ENCODE measurements around the gene CINP.
A peak's percentile ranks its signal among the peaks of the same experiment; 100 is the strongest.

CINP gene

GRCh38 chr14:102362545-102363181, at the start of gene CINP, which contains the start of gene TECPR2:
TSS of gene CINP (minus strand) at chr14:102362890. CDS start at chr14:102362851, 39 bp downstream.
TSS of gene TECPR2 (plus strand) at chr14:102362941. CDS start at chr14:102376722, 13,781 bp downstream.
- DNase-seq = peak; percentile 92

DNA sequence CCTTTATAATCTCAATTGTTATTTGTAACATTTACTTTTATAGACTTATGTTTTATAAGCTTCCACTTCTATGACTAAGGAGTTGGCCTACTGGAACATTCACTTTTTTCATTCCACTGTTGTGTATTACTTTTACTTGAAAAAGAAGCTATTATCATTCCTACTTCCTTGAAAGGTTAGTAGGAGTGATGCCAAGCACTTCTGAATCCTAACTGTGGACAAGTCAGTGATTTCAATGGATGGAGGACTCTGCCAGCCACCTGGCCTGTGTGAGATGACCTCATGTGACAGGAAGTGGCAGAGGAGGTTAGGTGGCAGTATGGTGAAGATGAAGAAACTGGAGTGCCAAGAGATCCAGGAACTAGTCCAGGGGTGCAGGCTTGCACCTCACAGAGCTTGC, 46.0 kb upstream of the CINP start:
- no peak for DNase-seq

DNA sequence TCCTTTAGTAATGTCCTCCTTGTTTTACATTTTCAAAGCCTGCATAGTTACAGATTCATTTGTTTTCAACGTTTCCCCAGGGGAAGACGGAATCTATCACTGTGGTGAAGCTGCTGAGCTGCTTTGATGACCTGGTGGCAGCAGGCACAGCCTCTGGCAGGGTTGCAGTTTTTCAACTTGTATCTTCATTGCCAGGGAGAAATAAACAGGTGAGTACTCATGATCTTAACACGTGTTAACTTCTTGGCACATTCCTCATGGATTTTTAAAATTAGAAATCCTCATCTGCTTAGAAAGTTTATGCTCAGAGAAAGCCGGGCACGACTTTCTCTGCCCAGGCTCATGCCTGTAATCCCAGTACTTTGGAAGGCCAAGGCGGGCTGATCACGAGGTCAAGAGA, 44.6 kb upstream of the CINP start:
- DNase-seq = no peak

DNA sequence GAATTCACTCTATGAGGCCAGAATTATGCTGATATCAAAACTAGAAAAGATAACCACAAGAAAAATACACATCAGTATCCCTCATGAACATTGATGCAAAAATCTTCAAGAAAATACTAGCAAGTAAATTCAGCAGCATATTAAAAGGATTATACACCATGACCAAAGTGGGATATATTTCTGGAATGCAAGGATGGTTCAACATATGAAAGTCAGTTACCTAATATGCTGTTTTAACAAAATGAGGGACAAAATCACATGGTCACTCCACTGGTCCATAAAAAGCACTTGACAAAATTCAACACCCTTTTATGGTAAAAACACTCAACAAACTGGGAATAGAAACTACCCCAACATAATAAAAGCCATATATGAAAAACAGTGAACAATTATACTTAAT, 40.3 kb upstream of the CINP start:
- no peak for DNase-seq

DNA sequence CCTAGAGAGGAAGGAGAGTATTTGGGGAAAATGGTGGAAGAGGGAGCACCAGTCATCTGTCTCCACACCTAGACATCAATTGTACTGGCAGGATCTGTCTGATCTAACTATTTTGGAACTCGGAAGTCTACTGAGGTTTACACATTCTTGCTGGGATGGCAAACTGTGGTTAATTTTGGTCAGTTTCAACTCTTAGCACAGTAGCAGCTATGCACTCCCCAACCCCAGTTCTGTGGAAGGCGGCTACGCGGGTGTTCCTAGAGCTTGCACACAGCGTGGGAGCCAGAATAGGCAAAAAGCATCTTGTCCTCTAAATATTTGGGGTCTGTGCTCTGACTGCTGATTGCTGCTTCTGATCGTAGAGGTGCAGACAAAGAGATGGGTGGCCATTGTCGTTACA, 33.8 kb upstream of the CINP start:
- DNase-seq = no peak

GRCh38 chr14:102394717-102395375, 32.2 kb upstream of the CINP start:
- no peak for DNase-seq

GRCh38 chr14:102392506-102392905, 29.8 kb upstream of the CINP start:
- no peak for DNase-seq

GRCh38 chr14:102390064-102390855, 27.6 kb upstream of the CINP start:
- DNase-seq = no peak

GRCh38 chr14:102389246-102389645, 26.6 kb upstream of the CINP start:
- no peak for DNase-seq

DNA sequence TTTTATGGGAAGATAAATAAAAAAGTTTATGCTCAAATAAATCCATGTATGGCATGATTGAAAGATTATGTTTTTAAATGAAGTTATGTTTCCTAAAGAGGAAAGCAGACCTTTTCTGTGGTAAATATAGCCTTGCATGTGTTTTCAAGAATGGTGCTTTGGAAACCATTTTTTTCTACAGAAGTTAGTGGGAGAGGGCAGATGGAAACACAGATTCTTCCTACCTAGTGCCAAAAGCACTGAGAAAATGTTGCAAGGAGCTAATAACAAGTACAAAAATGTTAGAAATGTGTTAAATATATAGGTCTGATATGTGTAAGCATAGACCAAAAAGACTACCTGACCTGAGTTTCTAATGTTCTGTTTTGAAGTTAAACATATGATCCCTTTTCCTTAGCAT, 24.4 kb upstream of the CINP start:
- no peak for DNase-seq

GRCh38 chr14:102378830-102379229, 16.1 kb upstream of the CINP start:
- DNase-seq = no peak

DNA sequence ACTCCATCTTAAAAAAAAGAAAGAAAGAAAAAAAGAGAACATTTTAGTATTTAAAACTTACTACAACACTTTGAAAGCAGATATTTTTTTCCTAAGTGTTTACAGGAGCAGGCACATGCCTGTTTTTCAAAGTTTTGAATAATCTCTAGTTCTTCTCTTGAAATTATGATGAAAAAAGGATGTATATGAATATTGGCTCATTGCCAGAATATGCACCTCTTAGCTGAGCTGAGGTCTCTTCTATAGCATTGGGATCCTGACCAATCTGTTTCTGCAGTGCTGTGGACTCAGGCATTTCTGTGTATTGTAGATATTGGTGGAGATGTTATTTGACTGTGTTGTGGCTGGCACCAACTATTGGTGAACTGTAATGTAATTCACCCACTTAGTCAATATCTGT, 15.0 kb upstream of the CINP start:
- no peak for DNase-seq

GRCh38 chr14:102375119-102375518, 12.4 kb upstream of the CINP start:
- DNase-seq = no peak

DNA sequence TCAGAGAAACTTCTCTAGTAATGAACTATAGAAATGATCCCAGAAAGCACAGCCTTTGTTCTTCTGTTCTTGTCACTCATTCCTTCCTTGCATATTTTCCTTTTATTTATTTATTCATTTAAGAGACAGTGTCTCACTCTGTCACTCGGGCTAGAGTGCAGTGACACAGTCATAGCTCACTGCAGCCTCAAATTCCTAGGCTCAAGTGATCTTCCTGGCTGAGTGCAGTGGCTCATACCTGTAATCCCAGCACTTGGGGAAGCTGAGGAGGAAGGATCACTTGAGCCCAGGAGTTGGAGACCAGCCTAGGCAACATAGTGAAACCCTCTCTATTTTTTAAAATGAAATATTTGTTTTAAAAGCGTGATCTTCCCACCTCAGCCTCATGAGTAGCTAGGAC, 11.6 kb upstream of the CINP start:
- DNase-seq = no peak

- no peak for DNase-seq
Observed at GRCh38 chr14:102373110-102373509, 10.4 kb upstream of the CINP start.

GRCh38 chr14:102371361-102371760, 8.7 kb upstream of the CINP start:
- DNase-seq = no peak

- DNase-seq = no peak
Observed at GRCh38 chr14:102370305-102370809, 7.7 kb upstream of the CINP start.

- DNase-seq = no peak
Observed at GRCh38 chr14:102363182-102363943, 673 bp upstream of the CINP start.

GRCh38 chr14:102362084-102362483, 606 bp downstream of the CINP start:
- no peak for DNase-seq

DNA sequence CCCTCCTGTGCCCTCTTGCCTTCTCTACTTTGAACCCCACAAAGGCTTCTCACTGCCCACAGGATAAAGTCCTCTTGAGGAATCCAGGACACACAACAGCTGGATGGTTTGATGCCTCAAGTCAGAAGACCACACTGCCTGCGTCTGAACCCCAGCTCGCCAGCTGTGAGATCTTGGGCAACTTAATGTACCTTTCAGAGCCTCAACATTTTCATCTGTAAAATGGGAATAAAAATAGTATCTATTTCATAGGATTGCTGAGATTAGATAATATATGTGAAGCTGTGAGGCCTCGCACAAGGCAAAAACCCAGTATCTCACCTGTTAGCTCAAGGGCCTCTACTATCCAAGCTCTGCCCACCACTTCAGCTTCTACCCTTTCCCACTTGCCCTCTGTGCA, 2.3 kb downstream of the CINP start:
- DNase-seq = no peak

DNA sequence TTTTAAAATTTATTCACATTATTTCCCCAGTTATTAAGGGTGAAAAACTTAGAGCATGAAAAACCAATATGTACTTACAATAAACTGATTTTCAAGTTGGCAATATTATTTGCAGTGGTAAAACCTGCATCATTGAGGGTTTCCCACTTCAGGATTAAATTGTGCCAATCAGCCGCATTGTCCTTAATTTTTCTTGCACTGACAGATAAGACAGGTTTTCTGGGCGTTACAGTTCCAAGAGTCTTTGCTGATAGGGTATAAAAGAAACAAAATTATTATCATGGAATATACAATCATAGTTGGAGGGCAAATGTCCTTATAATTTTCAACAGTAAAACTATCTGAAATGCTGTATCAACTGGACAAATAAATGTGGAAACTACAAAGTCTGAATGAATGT, 3.3 kb downstream of the CINP start:
- no peak for DNase-seq

GRCh38 chr14:102356280-102356679, 6.4 kb downstream of the CINP start:
- DNase-seq = no peak

GRCh38 chr14:102353126-102353619, 9.5 kb downstream of the CINP start:
- DNase-seq = no peak
